Adipocyte (in vitro differentiated cells): ENCODE data around the gene AMER1.

Source experiments
- DNase-seq: peaks from one replicate; pipeline ENCODE4 v3.0.0-alpha.2; 2015; ENCODE audit warnings: low read depth
- H3K27me3 ChIP-seq: replicated peaks from 2 replicates; pipeline ENCODE4 v1.7.0; 2013; ENCODE audit warnings: mild to moderate bottlenecking, low read length, moderate library complexity; ENCODE audit not compliant: control insufficient read depth, insufficient read depth
- H3K36me3 ChIP-seq: 2 replicates; pipeline ENCODE4 v1.7.0; 2013; ENCODE audit warnings: low read length, mild to moderate bottlenecking, moderate library complexity; ENCODE audit not compliant: control insufficient read depth, insufficient read depth, severe bottlenecking
- H3K4me1 ChIP-seq: 2 replicates; pipeline ENCODE4 v1.7.0; 2013; ENCODE audit warnings: mild to moderate bottlenecking, low read length, moderate library complexity; ENCODE audit not compliant: control insufficient read depth, insufficient read depth
- H3K4me3 ChIP-seq: 2 replicates; pipeline ENCODE4 v1.7.0; 2013; ENCODE audit warnings: mild to moderate bottlenecking, low read length, moderate library complexity
- H3K9ac ChIP-seq: 2 replicates; pipeline ENCODE4 v1.7.0; 2013; ENCODE audit warnings: mild to moderate bottlenecking, low read length, moderate library complexity
- H3K9me3 ChIP-seq: 2 replicates; pipeline ENCODE4 v1.7.0; 2013; ENCODE audit warnings: mild to moderate bottlenecking, low read length, moderate library complexity; ENCODE audit not compliant: control insufficient read depth

AMER1 gene

GRCh38 chrX:64198036-64198435, 7.5 kb downstream of the AMER1 start:
- H3K4me1 ChIP-seq: no peaks in the 10 kb centered on the region
- no peaks in the 10 kb centered on the region for H3K36me3 ChIP-seq
- H3K4me3 ChIP-seq: no peak overlapping the region
- no peak overlapping the region for H3K9ac ChIP-seq
- DNase-seq: no peak
- H3K9me3 ChIP-seq: no peaks in the 10 kb centered on the region
- H3K27me3 ChIP-seq: peaks cover 2% of the 10 kb centered on the region

GRCh38 chrX:64196606-64197005, 8.9 kb downstream of the AMER1 start:
- Histone ChIP-seq H3K4me3 (no peak overlapping the region), H3K4me1 (no peaks in the 10 kb centered on the region), H3K27me3 (peaks cover 2% of the 10 kb centered on the region), H3K36me3 (no peaks in the 10 kb centered on the region), H3K9me3 (no peaks in the 10 kb centered on the region), H3K9ac (no peak overlapping the region)
- no peak for DNase-seq

- H3K4me1 ChIP-seq: no peaks in the 10 kb centered on the region
- no peaks in the 10 kb centered on the region for H3K9me3 ChIP-seq
- H3K4me3 ChIP-seq: no peak overlapping the region
- no peak for DNase-seq
- no peak overlapping the region for H3K9ac ChIP-seq
- peaks cover 2% of the 10 kb centered on the region for H3K27me3 ChIP-seq
- H3K36me3 ChIP-seq: no peaks in the 10 kb centered on the region
Observed at GRCh38 chrX:64195862-64196261, 9.6 kb downstream of the AMER1 start.

GRCh38 chrX:64192673-64193072, 12.8 kb downstream of the AMER1 start:
- DNase-seq: no peak
- Histone ChIP-seq H3K9ac (no peak overlapping the region), H3K9me3 (no peaks in the 10 kb centered on the region), H3K4me3 (no peak overlapping the region), H3K36me3 (no peaks in the 10 kb centered on the region), H3K27me3 (no peaks in the 10 kb centered on the region), H3K4me1 (no peaks in the 10 kb centered on the region)

- H3K27me3 ChIP-seq: no peaks in the 10 kb centered on the region
- no peaks in the 10 kb centered on the region for H3K36me3 ChIP-seq
- no peak for DNase-seq
Observed at GRCh38 chrX:64192040-64192439, 13.5 kb downstream of the AMER1 start.

GRCh38 chrX:64191281-64192010, 14.1 kb downstream of the AMER1 start:
- Histone ChIP-seq H3K36me3 (no peaks in the 10 kb centered on the region), H3K4me1 (no peaks in the 10 kb centered on the region), H3K4me3 (no peak overlapping the region), H3K27me3 (no peaks in the 10 kb centered on the region), H3K9ac (no peak overlapping the region), H3K9me3 (no peaks in the 10 kb centered on the region)
- DNase-seq: no peak

More at GRCh38 chrX:64192040-64192439, 13.5 kb downstream of the AMER1 start:
- Histone ChIP-seq H3K4me3 (no peak overlapping the region), H3K9me3 (no peaks in the 10 kb centered on the region), H3K4me1 (no peaks in the 10 kb centered on the region), H3K9ac (no peak overlapping the region)

- Histone ChIP-seq H3K4me3 (no peak overlapping the region), H3K9me3 (no peaks in the 10 kb centered on the region), H3K9ac (no peak overlapping the region), H3K36me3 (no peaks in the 10 kb centered on the region), H3K27me3 (no peaks in the 10 kb centered on the region), H3K4me1 (no peaks in the 10 kb centered on the region)
- no peak for DNase-seq
Observed at GRCh38 chrX:64190136-64190740, 15.3 kb downstream of the AMER1 start.

- H3K36me3 ChIP-seq: no peaks in the 10 kb centered on the region
- H3K27me3 ChIP-seq: no peaks in the 10 kb centered on the region
- no peaks in the 10 kb centered on the region for H3K9me3 ChIP-seq
- no peak overlapping the region for H3K9ac ChIP-seq
- H3K4me3 ChIP-seq: no peak overlapping the region
- H3K4me1 ChIP-seq: no peaks in the 10 kb centered on the region
- DNase-seq: no peak
Observed at GRCh38 chrX:64188901-64189300, 16.6 kb downstream of the AMER1 start.

- H3K27me3 ChIP-seq: no peaks in the 10 kb centered on the region
- H3K9me3 ChIP-seq: no peaks in the 10 kb centered on the region
- DNase-seq: no peak
- no peaks in the 10 kb centered on the region for H3K36me3 ChIP-seq
- no peak overlapping the region for H3K9ac ChIP-seq
- no peak overlapping the region for H3K4me3 ChIP-seq
- H3K4me1 ChIP-seq: no peaks in the 10 kb centered on the region
Observed at GRCh38 chrX:64187762-64188150, 17.8 kb downstream of the AMER1 start.

GRCh38 chrX:64186974-64187761, 18.3 kb downstream of the AMER1 start:
- H3K9me3 ChIP-seq: no peaks in the 10 kb centered on the region
- no peak overlapping the region for H3K9ac ChIP-seq

GRCh38 chrX:64184396-64184795, 21.1 kb downstream of the AMER1 start:
- Histone ChIP-seq H3K4me3 (no peak overlapping the region), H3K27me3 (peaks cover 8% of the 10 kb centered on the region), H3K9me3 (no peaks in the 10 kb centered on the region), H3K36me3 (no peaks in the 10 kb centered on the region), H3K4me1 (no peaks in the 10 kb centered on the region), H3K9ac (no peak overlapping the region)
- no peak for DNase-seq

More at GRCh38 chrX:64186974-64187761, 18.3 kb downstream of the AMER1 start:
- H3K27me3 ChIP-seq: peaks cover 1% of the 10 kb centered on the region
- no peak for DNase-seq
- H3K36me3 ChIP-seq: no peaks in the 10 kb centered on the region
- H3K4me3 ChIP-seq: no peak overlapping the region
- no peaks in the 10 kb centered on the region for H3K4me1 ChIP-seq
